ENCODE results near the gene MYO3B.

DNA sequence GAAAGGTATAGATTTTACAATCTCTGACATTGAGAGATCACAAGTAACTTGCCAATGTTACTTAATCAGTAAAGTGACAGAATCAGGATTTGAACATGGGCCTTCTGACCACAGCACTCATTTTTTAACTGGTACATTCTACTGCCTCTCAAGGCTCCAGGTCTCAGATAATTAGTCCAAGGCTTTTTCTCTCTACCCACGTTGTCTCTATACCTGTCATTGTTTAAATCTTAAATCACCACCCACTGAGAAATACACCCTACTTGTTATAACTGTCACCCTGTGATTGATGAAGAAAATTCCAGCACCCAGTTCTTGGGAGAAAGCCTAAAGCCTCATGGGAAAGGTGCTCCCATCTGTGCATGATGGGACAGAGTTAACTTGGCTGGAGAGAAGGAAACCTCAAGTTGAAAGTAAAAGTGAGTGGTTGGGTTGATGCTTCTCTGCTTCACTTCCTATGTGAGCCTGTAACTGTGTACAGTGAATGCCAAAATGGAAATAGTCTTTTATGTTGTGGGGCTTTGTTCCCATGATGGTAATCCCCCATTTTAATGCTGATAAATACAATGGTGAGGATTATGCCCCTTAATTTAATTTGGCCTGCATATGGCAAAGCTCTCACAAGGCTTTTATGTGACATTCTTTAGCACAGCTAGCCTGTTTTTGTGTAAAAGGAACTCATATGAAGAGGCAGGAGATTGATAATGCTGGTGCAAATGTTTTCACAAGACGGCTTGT is 347.1 kb downstream of the MYO3B start:
- TF ChIP-seq CTCF (conservative IDR thresholded peaks at IDR 0.05; ENCODE audit: low read depth, low read length): no peak
- TF ChIP-seq EZH2 (IDR thresholded peaks at IDR 0.05; ENCODE audit: borderline replicate concordance, low read depth, low read length, poor library complexity, severe bottlenecking): no peak
